ENCODE results near the gene APBB1IP.
"Not testable (repeated sequence)": the region's sequence is repeated elsewhere in the genome, so short reads cannot be mapped to it uniquely, and the experiment has no call there.

APBB1IP gene

GRCh38 chr10:26566525-26567350 lies 128.6 kb downstream of the APBB1IP start:
- DNase-seq, result no peak

DNA sequence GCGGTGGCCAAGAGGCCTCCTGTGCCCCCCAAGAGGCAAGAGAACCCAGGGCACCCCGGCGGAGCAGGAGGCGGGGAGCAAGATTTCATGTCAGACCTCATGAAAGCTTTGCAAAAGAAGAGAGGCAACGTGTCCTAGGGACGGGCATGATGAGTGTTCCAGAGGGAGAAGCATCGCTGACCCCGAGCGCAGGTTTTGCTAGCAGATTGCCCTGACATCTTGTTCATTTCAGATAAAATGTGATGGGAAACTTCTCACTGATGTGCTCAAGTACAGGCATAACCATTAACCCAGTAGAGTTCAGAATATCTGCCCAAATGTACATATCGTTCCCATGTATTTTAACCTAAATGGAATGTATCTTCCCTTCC lies 129.2 kb downstream of the APBB1IP start:
- no peak for DNase-seq

DNA sequence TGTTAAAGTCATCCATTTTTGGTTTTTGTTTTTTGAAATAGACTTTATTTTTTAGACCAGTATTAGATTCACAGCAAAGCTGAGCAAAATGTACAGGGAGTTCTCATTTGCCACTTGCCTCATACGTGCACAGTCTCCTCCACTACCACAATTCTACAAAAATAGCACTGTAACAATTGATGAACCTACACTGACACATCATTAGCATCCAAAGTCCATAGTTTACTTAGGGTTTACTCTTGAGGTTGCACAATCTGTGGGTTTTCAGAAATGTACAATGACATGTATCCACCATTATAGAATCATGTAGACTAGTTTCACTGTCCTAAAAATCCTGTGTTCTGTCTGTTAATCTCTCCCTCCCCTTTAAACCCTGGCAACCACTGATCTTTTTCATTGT lies 133.5 kb downstream of the APBB1IP start:
- peak; percentile 71 for DNase-seq

DNA sequence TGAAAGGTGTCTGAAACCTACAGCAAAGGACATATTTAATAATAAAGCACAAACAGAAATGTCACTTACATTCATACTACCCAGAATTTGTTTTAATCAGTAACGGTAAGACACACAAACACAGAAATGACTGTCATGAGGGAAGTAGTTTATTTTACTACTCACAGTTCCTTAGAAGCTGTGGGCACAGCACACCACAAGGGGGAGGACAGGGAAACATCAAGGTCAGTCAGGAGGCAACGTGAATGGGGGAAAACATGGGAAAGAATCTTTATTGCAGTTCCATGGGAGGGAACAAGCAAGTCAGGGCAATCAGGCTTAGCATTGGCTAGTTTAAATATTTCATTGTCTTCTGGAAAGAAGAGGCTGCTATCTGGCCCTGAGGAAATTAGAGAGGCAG lies 135.5 kb downstream of the APBB1IP start:
- DNase-seq, result peak; percentile 54

DNA sequence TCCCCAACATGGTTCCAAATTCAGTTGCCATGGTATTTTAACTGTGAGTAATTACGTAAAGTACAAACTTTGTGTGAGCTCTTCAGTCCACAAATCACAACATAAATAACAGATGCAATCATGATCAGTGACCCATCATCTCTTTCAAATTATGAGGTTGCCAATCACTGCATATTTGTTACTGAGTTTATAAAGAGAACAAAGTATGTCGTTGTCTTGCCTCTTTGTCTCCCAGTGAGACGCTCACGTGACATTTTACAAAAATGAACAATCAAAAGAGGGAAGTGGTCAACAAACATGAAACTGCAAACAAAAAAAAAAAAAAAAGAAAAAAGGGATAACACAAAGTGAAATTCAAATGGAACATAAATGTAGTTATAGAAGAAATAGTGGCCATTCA lies 136.6 kb downstream of the APBB1IP start:
- DNase-seq, result peak; percentile 88

DNA sequence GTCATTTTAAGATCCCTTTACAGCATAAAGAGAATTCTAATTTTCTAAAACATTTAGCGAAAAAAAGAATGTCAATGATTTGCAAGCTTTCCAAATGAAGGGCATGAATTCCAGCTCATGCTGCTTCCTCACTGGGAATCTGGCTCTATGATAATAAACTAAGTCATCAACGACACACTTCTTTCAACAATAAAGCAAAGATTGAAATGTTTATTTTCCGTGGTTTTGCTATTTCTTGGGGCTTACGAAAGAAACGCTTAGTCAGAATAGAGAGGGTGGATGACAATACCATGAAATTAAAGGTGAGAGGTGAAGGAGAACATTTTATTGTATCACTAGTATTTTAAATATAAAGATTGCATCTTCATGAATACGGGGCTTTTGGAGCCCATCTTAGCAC lies 140.2 kb downstream of the APBB1IP start:
- DNase-seq, result not testable (repeated sequence)

DNA sequence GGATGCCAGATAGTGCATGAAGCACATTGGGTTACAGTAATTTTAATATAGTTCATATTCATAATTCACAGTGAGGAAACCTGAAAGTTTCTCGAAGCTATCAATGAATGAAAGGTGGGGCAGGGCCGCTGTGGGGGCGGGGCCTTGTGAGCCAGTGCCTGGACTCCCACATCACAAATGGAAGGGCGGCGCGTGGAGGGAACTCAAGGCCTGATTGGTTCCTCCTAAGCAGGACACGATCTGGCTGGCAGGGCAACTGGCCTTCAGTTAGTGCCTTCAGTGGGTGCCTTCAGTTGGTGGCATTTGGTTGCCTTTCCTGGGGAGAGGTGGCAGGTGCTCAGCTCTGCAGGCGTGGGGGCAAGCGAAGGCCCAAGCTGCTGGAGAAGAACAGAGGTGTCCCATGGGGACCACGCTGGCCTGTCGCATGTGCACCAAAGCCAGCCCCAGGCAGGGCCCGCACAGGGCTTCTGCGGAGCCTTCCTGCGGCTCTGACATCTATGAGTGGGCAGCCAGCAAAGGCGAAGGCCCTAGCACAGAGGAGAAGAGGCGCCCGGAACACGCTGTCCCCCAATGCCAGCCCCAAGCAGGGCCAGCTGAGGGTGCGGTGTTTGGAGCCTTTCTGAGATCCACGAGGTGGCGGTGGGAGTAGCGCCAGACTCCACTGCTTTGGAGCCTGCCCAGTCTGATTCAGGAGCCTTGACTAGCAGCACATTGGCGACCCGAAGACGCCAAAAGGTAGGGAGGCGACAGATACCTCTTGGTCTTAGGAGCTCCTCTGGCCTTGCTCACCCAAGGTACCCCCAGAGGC lies 141.3 kb downstream of the APBB1IP start:
- DNase-seq, result no peak

DNA sequence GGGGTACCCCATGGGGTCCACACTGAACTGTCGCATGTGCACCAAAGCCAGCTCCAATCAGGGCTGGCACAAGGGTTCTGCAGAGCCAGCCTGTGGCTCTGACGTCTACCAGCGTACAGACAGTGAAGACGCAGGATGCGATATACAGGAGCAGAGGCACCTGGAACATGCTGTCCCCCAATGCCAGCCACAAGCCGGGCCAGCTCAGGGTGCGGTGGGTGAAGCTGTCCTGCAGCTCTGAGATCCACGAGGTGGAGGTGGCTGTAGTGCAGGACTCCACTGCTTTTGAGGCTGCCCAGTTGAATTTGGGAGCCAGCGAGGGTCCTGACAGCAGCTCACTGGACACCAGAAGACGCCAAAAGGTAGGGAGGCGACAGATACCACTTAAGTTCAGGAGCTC lies 148.1 kb downstream of the APBB1IP start:
- no peak for DNase-seq

DNA sequence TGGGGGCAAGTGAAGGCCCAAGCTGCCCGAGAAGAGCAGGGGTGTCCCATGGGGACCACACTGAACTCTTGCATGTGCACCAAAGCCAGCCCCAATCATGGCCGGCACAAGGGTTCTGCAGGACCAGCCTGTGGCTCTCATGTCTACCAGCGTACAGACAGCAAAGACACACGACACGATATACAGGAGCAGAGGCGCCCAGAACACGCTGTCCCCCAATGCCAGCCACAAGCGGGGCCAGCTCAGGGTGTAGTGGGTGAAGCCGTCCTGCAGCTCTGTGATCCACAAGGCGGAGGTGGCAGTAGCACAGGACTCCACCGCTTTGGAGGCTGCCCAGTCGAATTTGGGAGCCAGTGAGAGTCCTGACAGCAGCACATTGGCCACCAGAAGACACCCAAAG lies 150.5 kb downstream of the APBB1IP start:
- DNase-seq, result no peak

GRCh38 chr10:26589813-26590212 lies 151.7 kb downstream of the APBB1IP start:
- not testable (repeated sequence) for DNase-seq

DNA sequence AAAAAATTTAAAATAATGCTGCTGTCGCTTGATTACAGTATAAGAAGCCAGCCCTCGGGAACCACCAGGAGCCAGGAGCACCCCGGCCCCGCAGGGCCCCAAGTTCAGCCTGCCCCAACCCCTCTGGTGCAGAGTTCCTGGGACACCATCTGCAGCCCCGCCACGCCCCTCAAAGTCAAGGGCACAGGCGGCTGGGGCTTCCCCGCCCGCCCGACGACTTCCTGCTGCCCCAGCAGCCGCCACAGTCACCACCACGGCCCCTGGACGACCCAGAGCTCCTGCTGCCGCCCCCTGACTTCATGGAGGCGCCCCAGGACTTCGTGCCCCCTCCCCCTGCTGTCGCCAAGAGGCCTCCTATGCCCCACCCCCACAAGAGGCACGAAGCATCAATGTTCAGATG lies 155.8 kb downstream of the APBB1IP start:
- DNase-seq, result no peak

DNA sequence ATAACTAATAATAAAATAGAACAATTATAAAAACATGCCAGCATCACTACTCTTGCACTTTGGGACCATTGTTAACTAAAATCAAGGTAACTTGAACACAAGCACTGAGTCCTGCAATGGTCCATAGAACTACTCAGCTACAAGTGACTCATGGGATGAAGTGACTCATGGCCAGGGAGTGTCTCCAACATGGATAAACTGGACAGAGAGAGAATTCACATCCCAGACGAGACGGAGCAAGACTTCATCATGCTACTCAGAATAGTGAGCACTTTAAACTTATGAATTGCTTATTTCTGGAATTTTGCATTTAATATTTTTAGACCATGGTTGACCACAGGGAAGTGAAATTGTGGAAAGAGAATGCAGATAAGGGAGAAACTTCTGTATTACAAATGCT lies 165.1 kb downstream of the APBB1IP start:
- DNase-seq, result peak; percentile 23

GRCh38 chr10:26604320-26605093 lies 166.4 kb downstream of the APBB1IP start:
- DNase-seq, result not testable (repeated sequence)

GRCh38 chr10:26606389-26606877 lies 168.3 kb downstream of the APBB1IP start:
- peak; percentile 26 for DNase-seq

DNA sequence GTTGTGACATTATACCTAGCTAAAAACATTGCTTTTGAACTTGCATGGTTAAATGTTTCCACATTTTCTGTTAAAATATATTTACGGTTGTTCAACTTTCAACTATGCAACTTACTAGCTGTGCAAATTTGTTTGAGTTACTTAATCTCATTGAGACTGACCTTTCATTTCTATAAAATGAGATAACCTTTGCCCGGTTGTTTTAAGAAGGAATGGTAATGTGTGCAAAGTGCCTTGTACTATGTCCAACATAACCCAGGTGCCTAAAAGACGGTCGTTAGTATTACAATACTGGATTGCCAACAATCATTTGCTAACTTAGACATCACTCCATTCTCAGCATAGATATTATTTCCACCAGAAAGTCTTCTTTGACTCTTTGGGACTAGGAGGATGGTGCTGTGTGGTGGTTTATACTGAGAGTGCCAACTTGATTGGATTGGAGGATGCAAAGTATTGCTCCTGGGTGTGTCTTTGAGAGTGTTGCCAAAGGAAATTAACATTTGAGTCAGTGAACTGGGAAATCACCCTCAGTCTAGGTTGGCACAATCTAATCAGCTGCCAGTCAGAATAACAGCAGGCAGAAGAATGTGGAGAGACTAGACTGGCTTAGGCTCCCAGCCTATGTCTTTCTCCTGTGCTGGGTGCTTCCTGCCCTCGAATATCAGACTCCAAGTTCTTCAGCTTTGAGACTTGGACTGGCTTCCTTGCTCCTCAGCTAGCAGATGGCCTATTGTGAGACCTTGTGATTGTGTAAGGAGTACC lies 174.2 kb downstream of the APBB1IP start:
- no peak for DNase-seq

All from suppressor macrophage treated with lipopolysaccharide for 4 hours (primary cell).